Hepatic stellate cell (primary cell): ENCODE results near the gene TAP1.
"Not testable (repeated sequence)": the region's sequence is repeated elsewhere in the genome, so short reads cannot be mapped to it uniquely, and the experiment has no call there.

ENCODE experiments used
- DNase-seq: peaks from one replicate; pipeline ENCODE4 v3.0.0; 2011; ENCODE audit warnings: low spot score

The TAP1 gene

DNA sequence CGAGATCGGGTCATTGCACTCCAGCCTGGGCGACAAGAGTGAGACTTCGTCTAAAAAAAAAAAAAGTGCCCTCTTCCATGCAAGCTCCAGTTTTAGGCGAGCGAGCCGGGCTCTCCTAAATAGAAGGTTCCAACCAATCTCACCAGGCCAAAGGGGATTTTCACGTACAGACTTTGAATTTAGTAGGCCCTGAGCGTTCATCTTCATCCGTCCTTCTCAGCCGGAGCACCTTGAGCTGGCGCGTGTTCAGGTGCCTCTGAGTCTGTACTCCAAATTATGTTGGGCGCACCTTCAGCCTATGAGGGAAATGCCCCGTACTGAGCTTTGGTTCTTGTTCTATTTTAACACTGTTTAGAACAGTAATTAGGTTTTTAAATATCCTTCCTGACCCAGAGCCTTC is 14.1 kb downstream of the TAP1 start:
- no peak for DNase-seq

DNA sequence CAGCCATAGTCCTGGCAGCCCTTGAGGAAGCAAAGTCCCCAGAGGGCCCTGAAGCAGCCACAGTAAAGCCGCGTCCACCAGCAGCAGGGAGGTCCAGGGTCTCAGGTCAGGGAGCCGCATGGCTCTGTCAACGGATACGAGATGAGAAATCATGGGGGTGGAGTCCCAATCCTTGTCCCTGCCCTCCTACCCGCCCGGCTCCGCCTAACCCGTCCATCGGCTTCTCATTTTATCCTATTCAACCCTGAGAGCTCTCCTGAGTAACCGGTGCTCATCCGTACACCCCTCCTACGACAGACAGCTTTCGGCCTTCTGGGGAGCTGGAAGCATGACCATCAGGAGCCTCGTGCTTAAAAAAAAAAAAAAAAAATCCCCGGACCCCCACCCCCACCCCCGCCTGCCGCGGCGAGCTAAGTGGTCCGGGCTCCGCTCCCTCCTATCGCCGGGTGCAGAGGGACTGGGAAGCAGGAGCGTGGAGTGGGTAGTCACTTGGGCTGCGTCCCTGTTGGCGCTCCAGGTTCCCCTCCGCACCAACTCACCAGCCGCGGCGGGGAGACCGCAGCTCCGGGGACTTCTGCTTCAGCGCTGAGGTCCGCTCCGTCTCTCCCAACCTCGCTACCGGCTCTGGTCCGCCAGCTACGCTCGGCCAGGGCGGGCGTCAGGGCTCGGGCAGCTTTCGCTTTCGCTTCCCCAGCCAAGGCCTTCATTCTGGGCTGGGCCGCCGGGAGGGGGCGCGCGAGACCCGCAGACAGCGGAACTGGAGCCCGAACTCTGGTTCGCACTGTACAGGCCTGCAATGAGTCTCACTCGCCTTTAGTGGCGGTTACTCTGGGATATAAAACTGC is 15.2 kb downstream of the TAP1 start, which contains the start of gene TAP2:
Gene TAP2 (minus strand): TSS at position 626 of the 845 bp plus-strand sequence. CDS start 506 bp downstream, at position 120.
- peak; percentile 96 for DNase-seq

DNA sequence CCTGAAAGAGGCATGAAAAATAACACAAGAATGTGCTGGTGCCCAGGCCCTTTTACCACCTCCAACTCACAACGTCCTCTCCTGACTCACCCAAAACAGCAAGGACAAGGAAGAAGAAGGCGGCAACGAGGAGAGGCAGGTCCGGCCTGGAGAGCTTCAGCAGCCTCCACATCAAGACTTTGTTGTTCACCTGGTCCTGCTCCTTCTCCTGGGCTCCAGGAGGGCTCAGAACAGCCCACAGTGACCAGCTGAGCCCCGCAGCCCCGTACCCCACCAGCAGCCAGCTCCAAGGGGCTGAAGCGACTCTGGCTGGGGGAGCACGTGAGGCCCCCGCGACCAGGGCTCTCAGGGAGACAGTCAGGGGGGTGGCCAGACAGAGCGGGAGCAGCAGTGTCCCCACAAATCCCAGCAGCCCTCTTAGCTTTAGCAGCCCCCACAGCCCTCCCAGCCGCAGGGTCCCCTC is 15.8 kb downstream of the TAP1 start:
- no peak for DNase-seq

DNA sequence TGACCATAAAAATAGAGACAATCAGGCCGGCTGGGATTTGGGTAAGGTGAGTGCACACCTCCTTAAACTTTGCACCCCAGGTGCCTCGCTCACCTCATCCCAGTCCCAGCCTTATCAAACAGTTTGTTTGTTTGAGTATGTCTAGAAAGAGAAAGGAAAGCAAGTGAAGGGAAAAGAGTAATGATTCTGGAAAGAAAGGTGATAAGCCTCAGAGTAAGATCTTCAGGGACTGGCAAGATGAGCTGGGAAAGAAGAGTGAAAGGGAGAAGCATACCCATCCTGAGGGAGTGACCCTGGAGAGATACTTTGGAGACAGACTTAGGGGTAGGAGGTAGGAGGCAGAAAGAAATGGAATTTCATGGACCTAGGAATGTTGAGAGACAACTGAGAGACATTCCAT is 16.6 kb downstream of the TAP1 start:
- no peak for DNase-seq

DNA sequence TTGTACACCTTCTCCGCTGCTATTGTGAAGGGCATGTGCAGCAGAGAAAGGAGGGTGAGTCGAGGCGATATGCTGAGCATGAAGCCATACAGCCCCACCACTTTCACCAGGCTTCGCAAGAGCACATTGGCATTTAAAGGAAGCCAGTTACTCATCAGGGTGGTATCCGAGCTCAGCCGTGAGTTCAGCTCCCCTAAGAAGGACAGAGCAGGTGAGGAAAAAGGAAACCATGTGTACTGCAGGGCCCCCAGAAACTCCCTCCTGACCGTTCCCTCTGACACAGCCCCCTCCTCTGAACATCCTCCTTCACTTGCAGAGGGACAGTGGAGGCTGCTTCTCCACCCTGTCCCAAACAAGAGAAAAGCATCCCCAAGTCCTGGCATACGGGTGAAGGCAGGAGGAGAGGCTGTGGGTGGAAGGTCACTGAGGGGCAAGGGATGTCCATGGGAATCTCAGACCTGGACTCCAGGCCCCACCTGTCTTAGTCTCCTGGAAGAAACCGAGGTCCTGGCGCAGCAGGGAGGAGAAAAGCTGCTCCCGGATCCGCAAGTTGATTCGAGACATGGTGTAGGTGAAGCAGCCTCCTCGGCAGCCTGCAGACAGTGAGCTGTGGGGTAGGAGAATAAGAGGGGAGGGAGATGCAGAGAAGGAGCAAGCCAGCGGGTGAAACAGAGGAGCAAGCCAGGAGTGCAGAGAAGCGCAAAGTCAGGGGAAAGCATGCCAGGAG is 18.2 kb downstream of the TAP1 start:
- DNase-seq, result no peak

DNA sequence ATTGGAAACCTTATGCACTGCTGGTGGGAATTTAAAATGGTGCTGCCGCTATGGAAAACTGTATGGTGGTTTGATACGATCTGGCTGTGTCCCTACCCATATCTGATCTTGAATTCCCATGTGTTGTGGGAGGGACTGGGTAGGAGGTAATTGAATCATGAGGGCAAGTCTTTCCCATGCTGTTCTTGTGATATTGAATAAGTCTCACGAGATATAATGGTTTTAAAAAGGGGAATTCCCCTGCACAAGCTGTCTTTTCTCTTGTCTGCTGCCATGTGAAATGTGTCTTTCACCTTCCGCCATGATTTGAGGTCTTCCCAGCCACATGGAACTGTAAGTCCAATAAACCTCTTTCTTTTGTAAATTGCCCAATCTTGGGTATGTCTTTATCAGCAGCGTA is 19.8 kb downstream of the TAP1 start:
- DNase-seq, result no peak

DNA sequence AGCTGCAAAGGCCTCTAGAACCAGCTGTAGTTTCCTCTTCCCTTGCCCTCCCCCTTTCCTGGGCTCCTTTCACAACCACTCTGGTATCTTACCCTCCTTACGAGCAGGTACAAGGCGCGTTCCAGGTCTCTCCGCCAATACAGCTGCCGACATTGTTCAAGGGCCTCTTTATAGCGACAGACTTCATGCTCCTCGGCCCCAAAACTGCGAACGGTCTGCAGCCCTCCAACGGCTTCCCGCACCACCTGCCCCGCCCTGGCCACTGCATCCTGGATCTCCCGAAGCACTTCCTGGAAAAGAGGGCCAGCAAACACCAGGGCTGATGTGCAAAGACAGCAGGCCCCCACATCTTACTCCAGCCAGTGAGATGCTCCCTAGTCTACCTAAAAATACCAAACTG is 21.0 kb downstream of the TAP1 start:
- no peak for DNase-seq

DNA sequence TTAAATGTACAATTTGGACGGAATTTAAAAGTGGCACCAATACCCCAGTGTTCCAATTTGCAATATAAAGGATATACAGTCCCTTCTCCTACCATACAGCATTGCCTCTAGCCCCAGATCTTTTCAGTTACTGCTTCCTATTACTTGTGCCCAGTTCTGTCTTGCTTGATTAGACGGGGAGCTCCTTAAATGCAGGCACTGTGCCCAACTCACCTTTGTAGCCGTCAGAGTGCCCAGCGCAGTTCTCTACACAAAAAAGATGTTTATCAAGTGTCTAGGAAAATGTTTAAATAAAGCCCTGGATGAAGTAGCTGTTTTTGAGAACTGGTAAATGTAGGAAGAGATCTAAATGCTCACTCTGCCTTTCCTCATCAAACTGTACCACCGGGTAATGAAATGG is 22.6 kb downstream of the TAP1 start:
- no peak for DNase-seq

DNA sequence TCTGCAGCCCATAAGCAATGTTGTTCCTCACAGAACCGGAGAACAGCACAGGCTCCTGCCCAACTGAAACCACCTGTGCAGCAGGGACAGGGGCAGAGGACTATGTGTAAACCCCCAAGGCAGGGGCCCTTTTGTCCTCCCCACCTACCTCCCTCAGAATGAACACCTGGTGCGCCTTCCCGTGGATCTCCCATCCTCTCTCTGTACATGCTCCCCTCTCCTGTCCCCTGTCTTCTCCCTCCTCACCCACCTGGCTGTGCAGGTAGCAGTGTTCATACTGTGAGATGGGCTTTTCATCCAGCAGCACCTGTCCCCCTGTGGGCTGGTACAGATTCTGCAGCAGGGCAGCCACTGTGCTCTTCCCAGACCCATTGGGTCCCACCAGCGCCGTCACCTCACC is 23.5 kb downstream of the TAP1 start:
- DNase-seq, result no peak

DNA sequence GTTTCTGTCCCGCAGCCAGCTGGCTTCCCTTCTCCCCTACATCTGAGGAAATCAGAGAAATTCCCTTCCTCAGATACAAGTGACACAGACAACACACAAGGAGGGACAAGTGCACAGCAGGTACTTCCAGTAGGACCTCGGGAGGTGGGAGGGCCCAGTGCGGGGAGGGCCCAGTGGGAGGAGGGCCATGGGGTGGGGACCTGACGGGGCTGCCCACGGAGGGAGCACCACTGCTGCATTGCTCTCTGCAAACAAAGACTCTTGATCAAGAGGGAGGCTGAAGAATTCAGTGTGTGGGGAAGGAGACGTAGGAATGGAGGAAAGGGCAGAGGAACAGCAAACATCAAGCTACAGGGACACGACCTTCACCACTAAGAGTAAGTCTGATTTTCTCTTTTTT is 24.0 kb downstream of the TAP1 start:
- no peak for DNase-seq

DNA sequence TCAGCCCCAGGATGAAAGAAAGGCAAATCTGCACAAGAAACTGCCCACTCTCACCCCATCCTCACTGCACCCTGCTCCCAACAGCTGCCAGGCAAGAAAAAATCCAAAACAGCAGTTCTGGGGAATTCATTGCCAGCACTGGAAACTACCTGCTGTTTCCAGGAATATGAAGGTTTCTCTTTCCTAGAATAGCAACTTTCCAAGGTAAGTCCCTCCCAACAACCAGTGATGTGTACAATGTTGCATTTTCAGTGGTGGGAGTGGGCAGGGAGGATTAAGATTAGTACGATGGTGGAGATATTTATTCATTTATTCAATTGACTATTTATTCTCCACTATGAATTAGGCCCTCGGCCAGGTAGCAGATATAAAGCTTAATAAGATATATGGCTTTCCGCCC is 26.5 kb downstream of the TAP1 start:
- no peak for DNase-seq

DNA sequence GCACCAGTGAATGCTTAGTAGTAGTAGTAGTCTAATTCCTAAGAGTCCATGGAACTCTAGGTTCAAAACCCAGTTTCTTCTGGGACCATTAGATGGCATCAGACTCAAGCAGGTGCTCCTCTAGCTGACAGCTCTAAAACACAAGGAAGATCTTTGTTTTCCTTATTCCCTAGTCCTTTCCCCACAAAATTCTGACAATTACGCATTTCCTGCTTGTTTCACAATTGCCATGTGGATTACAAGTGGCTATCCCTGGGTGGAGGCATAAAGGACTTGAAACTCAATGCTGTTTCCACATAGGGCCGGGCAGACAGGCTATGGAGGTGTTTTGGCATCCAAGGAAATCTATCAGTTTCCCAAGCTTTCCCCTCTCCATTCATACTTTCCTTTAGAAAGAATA is 27.5 kb downstream of the TAP1 start:
- peak; percentile 19 for DNase-seq

DNA sequence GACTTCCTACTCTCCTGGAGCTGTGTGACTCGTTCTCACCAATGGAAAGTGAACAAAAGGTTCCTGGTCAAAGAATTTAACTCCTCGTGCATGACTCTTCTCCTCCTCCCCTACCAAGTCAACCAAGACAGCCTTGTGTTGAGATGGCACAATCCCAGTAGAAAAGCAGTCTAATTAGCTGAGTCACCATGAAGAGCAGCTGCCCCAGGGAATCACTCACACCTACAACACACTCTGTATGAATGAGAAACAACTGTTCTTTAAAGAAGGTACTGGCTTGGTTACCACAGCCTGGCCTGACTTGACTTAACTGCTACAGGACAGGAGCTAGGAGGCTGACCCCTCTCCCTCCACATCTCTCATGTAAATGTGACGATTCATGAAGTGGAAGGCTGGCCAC is 33.8 kb downstream of the TAP1 start:
- no peak for DNase-seq

DNA sequence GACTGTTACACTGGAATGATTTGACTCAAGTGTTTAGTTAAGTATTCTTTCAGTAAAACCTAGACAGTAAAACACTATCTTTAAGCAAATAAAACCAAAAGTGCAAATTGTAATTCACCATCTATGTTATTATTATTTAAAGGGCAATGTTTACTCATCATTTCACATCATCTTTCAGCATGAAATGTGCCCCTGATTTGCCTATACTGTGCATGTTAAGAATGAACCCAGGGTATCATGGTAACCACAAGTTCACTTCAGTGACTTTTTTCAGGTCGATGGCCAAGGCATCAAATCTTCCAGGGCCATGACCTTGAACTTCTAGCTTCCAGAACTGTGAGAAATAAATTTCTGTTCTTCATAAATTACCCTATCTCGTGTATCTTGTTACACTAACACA is 34.6 kb downstream of the TAP1 start:
- no peak for DNase-seq

DNA sequence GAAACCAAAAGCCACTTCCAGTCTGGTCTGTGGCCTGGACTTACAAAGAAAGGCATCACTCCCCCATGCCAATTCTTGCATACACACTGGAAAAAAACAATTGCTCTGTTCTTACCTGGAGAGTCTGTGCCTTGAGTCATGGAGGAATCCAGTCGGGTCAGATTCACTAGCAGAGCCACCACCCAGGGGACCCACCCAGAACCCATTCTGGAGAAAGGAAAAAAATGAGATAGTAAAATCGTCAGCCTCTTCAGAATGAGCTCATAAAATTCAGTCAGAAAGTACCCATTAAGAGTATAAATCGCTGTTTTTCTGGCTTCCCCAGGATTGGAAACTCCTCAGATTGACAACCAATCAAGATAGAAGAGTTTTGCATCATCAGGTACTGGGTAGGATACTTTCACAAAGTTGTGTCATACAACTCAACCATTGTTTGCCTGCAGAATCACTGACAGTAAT is 36.7 kb downstream of the TAP1 start, which contains the start of gene HLA-DOB:
Gene HLA-DOB (minus strand): TSS at position 257 of the 459 bp plus-strand sequence. CDS start 51 bp downstream, at position 206.
- peak; percentile 18 for DNase-seq

DNA sequence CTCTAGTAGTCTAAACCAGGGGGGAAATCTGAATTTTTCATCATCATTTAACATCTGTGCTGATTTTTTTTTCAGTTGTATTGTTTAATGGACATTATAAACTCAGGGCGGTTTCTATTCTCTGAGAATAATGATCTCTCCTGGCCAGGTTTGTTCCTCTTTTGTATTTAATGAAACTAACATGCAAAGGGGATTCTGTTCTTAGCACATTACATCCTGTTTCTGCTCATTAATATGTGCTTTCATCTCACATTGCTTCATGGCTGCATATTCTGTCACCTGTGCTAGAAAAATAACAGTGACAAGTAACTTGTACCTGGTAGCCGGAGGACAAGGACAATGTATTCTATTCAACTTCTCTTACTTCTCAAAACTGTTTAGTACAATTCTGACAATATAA is 37.5 kb downstream of the TAP1 start:
- DNase-seq, result no peak

DNA sequence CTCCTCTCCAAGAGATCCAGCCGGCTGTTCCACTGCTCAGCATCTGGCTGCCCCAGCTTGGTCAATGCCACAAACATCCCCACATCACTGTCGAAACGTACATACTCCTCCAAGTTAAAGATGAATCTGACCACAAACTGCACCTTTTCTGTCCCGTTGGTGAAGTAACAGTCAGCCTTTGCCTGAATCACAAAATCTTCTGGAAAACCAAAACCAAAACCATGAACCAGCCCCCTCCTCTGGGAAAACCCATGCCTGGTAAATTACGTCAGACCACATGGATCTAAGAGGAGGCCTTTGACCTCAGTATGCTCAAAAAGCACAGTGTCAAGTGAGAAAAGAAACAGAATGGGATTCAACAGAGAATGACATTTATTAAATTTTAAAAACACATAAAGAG is 38.4 kb downstream of the TAP1 start:
- DNase-seq, result peak; percentile 38

DNA sequence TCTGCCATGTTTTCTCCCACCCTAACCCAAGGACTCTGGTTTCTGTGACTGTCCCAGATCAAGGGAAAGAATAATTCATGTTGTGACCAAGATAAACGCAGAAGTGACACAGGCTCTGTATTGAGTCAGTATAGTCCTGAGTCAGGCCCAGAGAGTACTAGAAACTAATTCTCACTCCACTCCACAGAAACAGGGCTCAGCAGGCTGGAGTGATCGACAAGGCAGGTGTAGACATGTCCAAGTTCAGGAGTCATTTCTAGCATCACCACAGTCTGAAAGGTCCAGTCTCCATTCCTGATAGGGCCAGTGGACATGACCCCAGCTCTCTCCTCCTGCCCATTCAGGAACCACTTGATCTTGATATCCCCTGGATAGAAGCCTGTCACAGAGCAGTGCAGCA is 39.4 kb downstream of the TAP1 start:
- DNase-seq, result no peak

DNA sequence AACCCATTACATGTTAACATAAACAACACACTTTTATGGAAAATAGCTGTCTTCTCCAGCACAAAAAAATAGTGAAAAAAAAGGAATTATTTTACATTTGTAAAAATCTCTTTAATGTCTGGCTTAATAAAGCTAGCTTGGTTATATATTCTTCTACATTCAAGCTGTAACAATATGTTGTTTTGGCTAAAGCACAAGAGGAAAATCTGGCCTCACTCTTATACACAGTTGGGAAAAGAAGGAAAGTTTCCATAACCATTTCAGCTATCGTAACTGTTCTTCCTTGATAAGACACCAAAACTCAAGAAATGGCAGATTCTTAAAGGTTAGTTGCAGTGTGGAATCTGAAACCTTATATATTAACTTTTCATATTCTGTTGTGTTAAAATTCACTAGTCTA is 44.3 kb downstream of the TAP1 start:
- no peak for DNase-seq

DNA sequence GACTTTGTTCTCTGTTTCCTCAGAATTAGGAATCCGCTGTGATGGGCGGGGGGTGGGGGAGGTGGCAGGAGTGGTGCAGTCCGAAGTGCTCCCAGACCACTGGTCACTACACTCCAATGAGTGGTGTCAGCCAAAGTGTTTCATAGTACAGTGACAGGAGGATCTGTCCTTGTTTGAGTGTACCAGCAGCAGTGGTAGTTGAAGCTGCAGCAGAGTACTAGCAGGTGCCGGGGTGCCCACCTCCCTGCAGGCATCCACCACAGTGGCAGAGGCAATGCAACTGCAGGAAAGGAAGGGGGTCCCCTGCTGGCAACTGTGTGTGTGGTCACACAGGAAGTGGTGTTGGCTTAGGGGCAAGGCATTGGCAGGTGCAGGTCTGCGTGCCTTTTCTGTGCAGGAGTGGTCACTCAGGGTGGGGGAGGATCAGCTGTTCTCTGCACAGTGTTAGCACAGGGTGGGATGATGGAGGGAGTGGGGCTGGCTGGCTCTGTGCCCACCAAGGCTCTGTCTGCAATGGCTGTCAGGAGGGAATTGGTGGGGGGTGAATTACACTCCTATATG is 46.4 kb downstream of the TAP1 start:
- no peak for DNase-seq

DNA sequence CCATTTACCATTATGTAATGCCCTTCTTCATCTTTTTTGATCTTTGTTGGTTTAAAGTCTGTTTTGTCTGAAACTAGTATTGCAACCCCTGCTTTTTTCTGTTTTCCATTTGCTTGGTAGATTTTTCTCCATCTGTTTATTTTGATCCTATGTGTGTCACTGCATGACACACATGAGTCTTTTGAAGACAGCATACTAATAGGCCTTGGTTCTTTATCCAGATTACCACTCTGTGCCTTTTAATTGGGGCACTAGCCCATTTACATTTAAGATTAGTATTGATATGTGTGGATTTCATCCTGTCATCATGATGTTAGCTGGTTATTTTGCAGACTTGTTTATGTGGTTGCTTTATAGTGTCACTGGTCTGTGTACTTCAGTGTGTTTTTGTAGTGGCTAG is 48.1 kb downstream of the TAP1 start:
- not testable (repeated sequence) for DNase-seq

DNA sequence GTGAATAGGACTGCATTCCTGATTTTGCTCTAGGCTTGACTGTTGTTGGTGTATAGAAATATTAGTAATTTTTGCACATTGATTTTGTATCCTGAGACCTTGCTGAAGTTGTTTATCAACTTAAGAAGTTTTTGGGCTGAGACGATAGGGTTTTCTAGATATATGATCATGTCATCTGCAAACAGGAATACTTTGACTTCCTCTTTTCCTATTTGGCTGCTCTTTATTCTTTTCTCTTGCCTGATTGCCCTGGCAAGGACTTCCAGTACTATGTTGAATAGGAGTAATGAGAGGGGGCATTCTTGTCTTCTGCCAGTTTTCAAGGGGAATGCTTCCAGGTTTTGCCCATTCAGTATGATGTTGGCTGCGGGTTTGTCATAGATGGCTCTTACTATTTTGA is 50.1 kb downstream of the TAP1 start:
- DNase-seq, result no peak

DNA sequence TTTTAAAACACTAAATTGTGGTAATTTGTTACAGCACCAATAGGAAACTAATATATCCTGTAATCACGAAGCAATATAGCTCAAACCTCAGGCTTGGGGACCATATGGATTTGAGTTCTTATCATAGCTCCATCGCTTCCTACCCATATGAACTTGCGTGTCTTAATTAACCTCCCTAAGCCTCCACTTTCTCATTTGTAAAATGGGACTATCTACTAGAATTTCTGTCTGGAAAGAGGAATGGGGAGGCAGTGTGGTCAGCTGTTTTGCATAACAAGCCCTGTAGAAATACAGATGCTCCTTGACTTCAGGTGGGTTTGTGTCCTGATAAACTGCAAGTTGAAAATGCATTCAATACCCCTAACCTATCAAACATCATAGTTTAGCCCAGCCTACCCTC is 53.8 kb downstream of the TAP1 start:
- DNase-seq, result no peak
